Inferior parietal cortex (tissue), 1 donor: ENCODE measurements around the gene TAS2R31.
"Not testable (repeated sequence)": the region's sequence is repeated elsewhere in the genome, so short reads cannot be mapped to it uniquely, and the experiment has no call there.

ENCODE experiments used
- DNase-seq: peaks from one replicate; pipeline ENCODE4 v3.0.0-alpha.2; 2016; ENCODE audit errors: extremely low spot score

TAS2R31 gene

GRCh38 chr12:11031307-11031706 lies at the start of gene TAS2R31:
TAS2R31 (minus strand) TSS chr12:11031407; CDS start chr12:11031335, 72 bp downstream.
- no peak for DNase-seq

GRCh38 chr12:11078246-11078645 lies 47.0 kb upstream of the TAS2R31 start:
- DNase-seq, result no peak

GRCh38 chr12:11075642-11076041 lies 44.4 kb upstream of the TAS2R31 start:
- no peak for DNase-seq

- DNase-seq, result no peak
These were observed 40.2 kb upstream of the TAS2R31 start for GRCh38 chr12:11071414-11071813.

- DNase-seq, result no peak
These were observed 39.8 kb upstream of the TAS2R31 start for GRCh38 chr12:11070999-11071398.

GRCh38 chr12:11069854-11070365 lies 38.7 kb upstream of the TAS2R31 start:
- no peak for DNase-seq

- no peak for DNase-seq
These were observed 36.3 kb upstream of the TAS2R31 start for GRCh38 chr12:11067514-11067913.

- not testable (repeated sequence) for DNase-seq
These were observed 31.0 kb upstream of the TAS2R31 start, which contains the start of gene TAS2R46 for GRCh38 chr12:11062194-11062593. TAS2R46 (minus strand) TSS chr12:11062294; CDS start chr12:11062294, 0 bp downstream.

GRCh38 chr12:11059784-11060183 lies 28.6 kb upstream of the TAS2R31 start:
- no peak for DNase-seq

- no peak for DNase-seq
These were observed 27.8 kb upstream of the TAS2R31 start for GRCh38 chr12:11059041-11059440.

- DNase-seq, result no peak
These were observed 24.1 kb upstream of the TAS2R31 start for GRCh38 chr12:11055306-11055705.

- not testable (repeated sequence) for DNase-seq
These were observed 18.8 kb upstream of the TAS2R31 start for GRCh38 chr12:11049806-11050531.

- not testable (repeated sequence) for DNase-seq
These were observed 10.2 kb upstream of the TAS2R31 start for GRCh38 chr12:11041366-11041765.

GRCh38 chr12:11040162-11040561 lies 9.0 kb upstream of the TAS2R31 start:
- no peak for DNase-seq

GRCh38 chr12:11039171-11039570 lies 8.0 kb upstream of the TAS2R31 start:
- no peak for DNase-seq

GRCh38 chr12:11033959-11034358 lies 2.8 kb upstream of the TAS2R31 start:
- not testable (repeated sequence) for DNase-seq

GRCh38 chr12:11026118-11026517 lies 5.1 kb downstream of the TAS2R31 start:
- no peak for DNase-seq

GRCh38 chr12:11023387-11023786 lies 7.8 kb downstream of the TAS2R31 start:
- no peak for DNase-seq

GRCh38 chr12:11022520-11022919 lies 8.7 kb downstream of the TAS2R31 start, which contains the start of gene TAS2R19:
TAS2R19 (minus strand) TSS chr12:11022620; CDS start chr12:11022571, 49 bp downstream.
- no peak for DNase-seq

GRCh38 chr12:11016937-11017336 lies 14.3 kb downstream of the TAS2R31 start:
- DNase-seq, result peak; percentile 61

GRCh38 chr12:11015775-11016430 lies 15.3 kb downstream of the TAS2R31 start:
- no peak for DNase-seq

GRCh38 chr12:11014234-11014633 lies 17.0 kb downstream of the TAS2R31 start:
- DNase-seq, result no peak

- DNase-seq, result no peak
These were observed 23.6 kb downstream of the TAS2R31 start for GRCh38 chr12:11007608-11008007.
